Activated CD4-positive, CD25-positive, alpha-beta regulatory T cell treated with anti-CD3 and anti-CD28 coated beads, Interleukin-2, amount 50 U/mL, for 24 hours (primary cell): Measurements from ENCODE around the gene SLC25A4.
"Not testable (repeated sequence)": the region's sequence is repeated elsewhere in the genome, so short reads cannot be mapped to it uniquely, and the experiment has no call there.

ENCODE experiments used
- ATAC-seq, 2 donors: fragments of 150-1000 bp; cut with Tn5 transposase; one replicate each; pipeline ENCODE4 v1.10.0; 2021; ENCODE audit warnings: mild to moderate bottlenecking in 1 of 2, moderate library complexity in 1 of 2

Gene SLC25A4

DNA sequence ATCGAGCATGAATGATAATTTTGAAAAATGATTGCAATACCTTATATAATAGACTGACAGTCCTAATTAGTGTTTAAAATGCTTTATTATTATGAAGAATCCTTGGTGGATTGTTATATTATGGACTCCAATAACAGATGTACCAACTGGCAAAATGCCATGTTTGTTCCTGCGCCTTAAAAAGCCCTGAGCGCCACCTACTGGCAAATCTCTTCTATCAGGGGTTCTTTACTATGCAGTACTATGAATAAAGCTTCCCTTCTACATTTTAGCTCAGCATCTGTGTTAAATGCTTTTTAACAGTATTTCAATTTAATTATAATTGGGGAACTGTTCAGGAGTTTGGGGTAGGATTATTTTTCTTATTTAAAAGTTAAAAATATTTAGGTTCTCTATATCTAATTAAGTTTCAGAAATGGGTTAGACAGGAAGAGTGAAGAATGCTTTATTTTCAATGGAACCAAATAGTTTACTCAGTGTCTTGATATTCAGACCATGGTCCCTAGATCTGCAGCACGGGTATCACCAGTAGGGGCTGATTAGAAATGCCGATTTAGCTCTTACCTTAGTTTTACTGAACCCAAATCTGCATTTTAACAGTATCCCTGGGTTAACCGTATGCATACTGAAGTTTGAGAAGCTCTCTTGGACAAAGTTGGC lies 40.7 kb downstream of the SLC25A4 start:
- ATAC-seq: peak; percentile 60 to 64

DNA sequence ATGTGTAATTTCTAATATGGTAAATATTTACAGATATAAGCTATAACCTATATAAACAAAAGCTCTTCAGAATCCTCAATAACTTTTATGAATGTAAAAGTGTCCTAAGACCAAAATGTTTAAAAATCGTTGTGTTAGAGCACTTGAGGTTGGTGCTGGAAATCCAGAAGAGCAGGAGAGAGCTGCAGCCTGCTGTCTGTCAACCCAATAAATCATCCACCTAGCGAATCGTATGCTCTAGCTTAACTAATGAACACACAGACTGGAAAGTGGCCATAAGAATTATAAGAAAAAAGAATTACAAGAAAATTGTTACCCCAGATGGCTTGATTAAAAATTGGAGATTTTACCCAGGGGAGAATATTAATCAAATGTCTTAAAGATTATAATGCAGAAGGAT lies 43.7 kb downstream of the SLC25A4 start:
- no peak for ATAC-seq

DNA sequence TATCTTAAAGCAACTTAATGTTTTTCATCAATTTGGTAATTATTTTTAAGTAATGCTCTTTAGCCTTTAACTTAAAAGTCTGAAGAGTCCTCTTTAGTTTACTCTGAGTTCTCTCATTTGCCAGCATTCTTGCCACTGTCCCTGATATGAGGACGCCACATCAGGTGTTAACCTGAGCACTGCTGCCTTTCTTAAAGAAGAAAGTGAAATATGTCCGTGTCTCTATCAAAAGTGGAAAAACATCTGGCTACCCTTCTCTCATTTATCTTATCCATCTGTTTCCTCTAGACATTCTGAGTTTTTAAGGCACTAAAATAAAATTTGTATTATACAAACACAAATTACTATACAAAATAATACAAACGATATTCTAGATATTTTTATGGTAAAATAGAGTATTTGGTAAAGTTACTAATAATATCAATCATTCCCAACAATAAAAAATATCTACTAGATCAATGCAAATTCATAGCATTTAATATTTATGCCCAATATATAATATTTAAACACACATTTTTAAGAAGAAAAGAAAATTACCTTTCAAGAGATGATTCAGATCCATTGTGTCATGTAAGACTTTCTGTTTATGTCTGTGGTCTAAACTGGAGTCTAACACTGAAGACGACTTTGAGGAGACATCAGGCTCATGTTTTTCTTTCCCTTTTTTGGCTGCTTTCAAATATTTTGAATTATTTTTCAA lies 46.7 kb downstream of the SLC25A4 start:
- no peak for ATAC-seq

DNA sequence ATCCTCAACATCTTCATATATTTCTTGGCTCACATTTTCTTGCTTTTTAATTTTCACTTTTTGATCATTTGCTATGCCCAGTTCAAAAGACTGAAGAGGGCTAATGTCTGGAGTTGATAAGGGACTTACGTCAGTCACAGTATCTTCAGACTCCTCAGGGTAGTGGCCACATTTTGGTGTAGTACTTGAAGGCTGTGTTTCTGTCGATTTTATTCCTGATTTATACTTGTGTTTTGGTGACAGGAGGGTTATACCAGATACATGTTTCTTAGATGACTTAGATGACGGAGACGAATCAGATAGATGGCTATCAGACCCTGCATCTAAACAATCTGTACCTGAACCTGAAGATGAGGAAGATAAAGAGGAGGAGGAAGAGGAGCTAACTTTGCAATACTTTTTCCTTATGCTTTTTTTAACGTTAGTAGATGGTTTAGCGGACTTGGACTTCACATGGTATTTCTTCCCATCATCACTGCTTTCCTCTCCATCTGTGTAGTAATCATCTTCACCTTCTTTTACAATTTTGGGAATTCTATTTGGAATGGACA lies 47.3 kb downstream of the SLC25A4 start:
- no peak for ATAC-seq

DNA sequence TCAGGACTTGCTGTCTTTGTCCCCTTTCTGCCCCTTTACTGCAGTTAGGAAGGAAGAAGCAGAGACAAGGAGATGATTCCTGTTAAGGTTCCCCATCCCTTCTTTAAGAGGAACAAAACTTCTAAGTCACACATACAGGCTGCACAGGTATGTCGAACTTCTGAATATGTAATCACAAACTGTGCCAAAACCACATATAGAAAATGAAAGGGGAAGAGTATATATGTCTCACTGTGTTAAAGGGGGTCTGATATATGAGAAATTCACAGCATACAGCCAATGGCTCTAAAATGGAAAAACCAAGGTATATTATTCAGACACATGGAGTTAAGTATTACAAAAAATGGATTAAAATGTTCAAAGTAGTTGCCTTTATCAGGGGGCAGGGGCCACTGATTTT lies 49.0 kb downstream of the SLC25A4 start:
- ATAC-seq: peak in 1 of 2 donors; percentile 28

DNA sequence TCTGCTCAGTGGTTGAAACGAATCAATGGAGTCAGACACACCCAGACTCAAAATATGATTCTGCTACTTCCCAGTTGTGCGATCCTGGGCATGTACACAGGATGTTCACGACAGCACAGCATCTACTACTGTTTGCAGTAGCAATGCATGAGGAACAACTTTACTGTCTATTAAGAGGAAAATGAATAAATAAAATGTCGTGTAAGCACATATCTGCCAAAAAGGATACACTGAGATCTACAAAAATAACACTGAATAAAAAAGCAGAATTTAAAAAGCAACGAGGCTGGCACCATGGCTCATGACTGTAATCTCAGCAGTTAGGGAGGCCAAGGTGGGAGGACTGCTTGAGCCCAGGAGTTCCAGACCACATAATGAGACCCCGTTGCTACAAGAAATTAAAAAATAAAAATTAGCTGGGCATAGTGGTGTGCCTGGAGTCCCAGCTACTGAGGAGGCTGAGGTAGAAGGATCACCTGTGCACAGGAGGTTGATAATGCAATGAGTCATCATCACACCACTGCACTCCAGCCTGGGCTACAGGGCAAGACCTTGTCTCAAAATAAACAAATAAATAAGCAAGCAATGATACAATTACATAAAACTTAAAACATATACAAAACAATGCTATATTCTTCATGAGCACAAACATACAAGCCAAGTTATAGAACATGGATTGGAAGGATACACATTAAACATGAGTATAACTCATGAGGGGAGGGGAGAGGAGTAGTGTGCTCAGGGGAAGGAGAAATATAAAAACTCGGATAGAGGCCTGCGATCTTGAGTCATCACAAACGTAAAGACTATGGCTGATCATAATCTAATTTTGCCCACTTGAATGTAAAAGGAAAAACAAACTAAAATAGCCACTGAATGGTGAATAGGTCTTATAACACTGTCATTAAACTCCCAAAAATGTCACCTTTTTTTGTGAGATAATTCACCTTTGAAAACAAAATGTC lies 52.1 kb downstream of the SLC25A4 start:
- no peak for ATAC-seq

DNA sequence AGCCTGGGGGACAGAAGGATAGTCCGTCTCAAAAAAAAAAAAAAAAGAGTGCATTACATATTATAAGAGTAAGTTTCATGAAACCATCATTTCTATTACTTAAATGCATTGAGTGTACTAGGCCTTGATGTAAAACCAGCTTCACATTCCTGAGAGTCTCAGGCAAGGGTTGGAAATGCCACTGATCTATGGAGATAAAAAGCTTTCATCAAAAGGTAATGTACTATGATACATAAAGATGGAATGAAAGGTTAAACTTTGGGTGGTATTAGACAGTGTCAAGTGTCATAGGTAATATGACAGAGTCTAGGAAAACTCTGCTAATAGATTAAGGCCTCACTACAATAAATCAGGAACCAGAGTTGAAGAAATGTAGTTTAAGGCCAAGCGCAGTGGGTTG lies 53.4 kb downstream of the SLC25A4 start:
- ATAC-seq: no peak

DNA sequence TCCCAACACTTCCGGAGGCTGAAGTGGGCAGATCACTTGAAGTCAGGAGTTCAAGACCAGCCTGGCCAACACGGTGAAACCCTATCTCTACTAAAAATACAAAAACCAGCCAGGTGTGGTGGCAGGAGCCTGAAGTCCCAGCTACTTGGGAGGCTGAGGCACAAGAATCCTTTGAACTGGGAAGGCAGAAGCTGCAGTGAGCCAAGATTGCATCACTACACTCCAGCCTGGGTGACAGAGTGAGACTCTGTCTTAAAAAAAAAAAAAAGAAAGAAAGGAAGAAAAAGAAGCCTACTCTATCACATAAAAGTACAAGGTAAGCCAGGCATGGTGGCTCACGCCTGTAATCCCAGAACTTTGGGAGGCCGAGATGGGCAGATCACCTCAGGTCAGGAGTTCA lies 55.1 kb downstream of the SLC25A4 start:
- not testable (repeated sequence) for ATAC-seq
